H7 (cell line): ENCODE results near the gene DHX30. TPM values are rescaled to one million over a fixed set of nuclear protein-coding genes. Genes with fewer than 3 reads are reported as not detected.

Experiments
- DNase-seq: peaks from one replicate; pipeline ENCODE4 v3.0.0; 2012
- H3K27me3 ChIP-seq: 2 replicates; pipeline ENCODE4 v1.6.0; 2011; ENCODE audit warnings: mild to moderate bottlenecking, low read length; ENCODE audit not compliant: control insufficient read depth, insufficient read depth
- H3K36me3 ChIP-seq: replicated peaks from 2 replicates; pipeline ENCODE4 v1.5.1; 2011; ENCODE audit warnings: low read length; ENCODE audit not compliant: control insufficient read depth, insufficient read depth
- H3K4me3 ChIP-seq: 2 replicates; pipeline ENCODE4 v1.5.1; 2011; ENCODE audit warnings: low read depth, mild to moderate bottlenecking, control low read depth, low read length, moderate library complexity; ENCODE audit not compliant: insufficient read depth
- total RNA-seq: library from RNA; depleted of rRNA; stranded (reverse); fragments of >200 nt; shearing (Covaris generic); gene quantifications from 2 replicates; pipeline ENCODE4 v1.2.3, GENCODE V29; 2014

DHX30 gene
- total RNA-seq, 1 experiment from 2014 or later: 134 TPM

GRCh38 chr3:47855461-47856383 lies 52.8 kb downstream of the DHX30 start:
- no peak for DNase-seq
- H3K36me3 ChIP-seq: peaks cover 30% of the 10 kb centered on the region
- no peak overlapping the region for H3K4me3 ChIP-seq
- H3K27me3 ChIP-seq: no peaks in the 10 kb centered on the region

- H3K36me3 ChIP-seq: peaks cover 27% of the 10 kb centered on the region
- no peak overlapping the region for H3K4me3 ChIP-seq
- no peaks in the 10 kb centered on the region for H3K27me3 ChIP-seq
- DNase-seq: no peak
Measured at GRCh38 chr3:47856669-47857068, 53.7 kb downstream of the DHX30 start.

GRCh38 chr3:47857151-47857550 lies 54.2 kb downstream of the DHX30 start:
- Histone ChIP-seq H3K4me3 (no peak overlapping the region), H3K36me3 (peaks cover 25% of the 10 kb centered on the region), H3K27me3 (no peaks in the 10 kb centered on the region)
- DNase-seq: no peak

DNA sequence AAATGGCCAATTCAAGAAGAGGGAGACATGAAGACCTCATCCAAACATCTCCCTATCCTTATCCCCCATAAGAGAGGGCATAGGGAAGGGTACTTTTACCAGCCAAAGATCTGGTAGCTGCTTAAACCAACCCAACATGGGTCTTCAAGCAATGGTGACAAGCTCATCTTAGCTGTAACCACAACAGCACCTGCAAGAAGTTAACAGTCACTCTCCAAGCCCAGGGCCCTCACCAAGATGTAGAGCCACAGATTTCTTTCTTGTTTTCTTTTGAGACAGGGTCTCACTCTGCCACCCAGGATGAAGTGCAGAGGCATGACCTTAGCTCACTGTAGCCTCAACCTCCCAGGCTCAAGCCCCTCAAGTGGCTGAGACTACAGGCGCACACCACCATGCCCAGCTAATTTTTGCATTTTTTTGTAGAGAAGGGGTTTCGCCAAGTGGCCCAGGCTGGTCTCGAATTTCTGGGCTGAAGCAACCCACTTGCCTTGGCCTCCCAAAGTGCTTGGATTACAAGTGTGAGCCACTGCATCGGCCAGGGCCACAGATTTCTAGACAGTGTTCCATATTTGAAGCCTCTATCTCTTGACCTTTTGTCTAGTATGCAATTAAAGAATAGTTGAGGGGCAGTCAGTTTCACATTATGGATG lies 57.1 kb downstream of the DHX30 start:
- H3K4me3 ChIP-seq: no peak overlapping the region
- H3K36me3 ChIP-seq: peaks cover 27% of the 10 kb centered on the region

DNA sequence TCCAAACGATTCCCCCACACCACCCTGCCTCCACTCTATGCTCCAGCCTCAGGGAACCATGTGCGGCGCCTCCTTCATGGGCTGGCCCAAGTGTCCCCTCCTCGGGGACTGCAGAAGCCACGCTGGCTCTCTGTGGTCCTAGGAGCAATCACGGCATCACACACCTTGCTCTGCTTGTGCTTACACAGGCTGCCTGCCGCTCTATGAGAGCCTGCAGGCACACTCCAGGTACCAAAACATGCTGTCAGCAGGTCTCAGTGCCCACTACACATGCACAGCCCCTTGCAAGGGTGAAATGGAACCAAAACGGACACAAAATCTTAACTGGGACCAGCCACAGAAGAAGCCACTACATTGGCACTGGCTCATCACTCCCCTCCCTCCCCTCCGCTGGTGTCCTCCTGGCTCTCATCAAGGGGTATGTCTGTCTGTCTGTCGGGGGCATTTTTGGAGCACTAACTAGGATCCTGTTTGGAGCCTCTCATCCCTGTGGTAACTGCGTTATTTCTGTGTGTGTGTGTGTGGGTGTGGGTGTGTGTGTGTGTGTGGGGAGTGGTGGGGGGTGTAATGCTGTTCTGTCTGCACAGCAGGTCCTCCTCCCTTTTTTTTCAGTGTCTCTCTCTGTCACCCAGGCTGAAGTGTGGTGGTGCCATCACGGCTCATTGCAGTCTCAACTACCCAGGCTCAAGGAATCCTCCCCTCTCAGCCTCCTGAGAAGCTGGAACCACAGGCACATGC lies 60.6 kb downstream of the DHX30 start:
- peaks cover 33% of the 10 kb centered on the region for H3K36me3 ChIP-seq
- H3K27me3 ChIP-seq: no peaks in the 10 kb centered on the region
- no peak for DNase-seq
- no peak overlapping the region for H3K4me3 ChIP-seq

More for the DNA sequence above, 57.1 kb downstream of the DHX30 start:
- H3K27me3 ChIP-seq: no peaks in the 10 kb centered on the region
- DNase-seq: no peak

DNA sequence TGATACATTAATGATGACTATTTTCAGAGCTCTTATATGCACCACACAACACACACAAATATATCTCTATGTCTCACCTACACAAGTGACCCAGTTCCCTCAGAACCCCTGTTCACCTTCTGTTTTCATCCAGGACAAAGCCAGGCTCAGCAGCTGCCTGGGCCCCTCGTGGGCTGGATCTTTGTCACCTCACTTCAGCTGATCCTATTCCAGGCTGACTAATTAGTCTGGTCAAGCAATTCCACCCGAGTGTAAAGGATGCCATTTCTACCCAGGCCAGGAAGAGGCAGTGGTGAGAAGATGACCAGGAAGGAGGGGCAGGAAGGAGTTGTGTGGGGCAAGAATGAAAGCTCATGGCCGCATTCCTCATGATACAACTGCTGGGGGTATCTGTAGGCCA lies 62.3 kb downstream of the DHX30 start:
- H3K27me3 ChIP-seq: no peaks in the 10 kb centered on the region
- H3K36me3 ChIP-seq: peaks cover 43% of the 10 kb centered on the region
- no peak overlapping the region for H3K4me3 ChIP-seq
- DNase-seq: peak; percentile 43

GRCh38 chr3:47867451-47868044 lies 64.6 kb downstream of the DHX30 start:
- Histone ChIP-seq H3K4me3 (no peak overlapping the region), H3K27me3 (no peaks in the 10 kb centered on the region), H3K36me3 (peaks cover 52% of the 10 kb centered on the region)
- DNase-seq: no peak

DNA sequence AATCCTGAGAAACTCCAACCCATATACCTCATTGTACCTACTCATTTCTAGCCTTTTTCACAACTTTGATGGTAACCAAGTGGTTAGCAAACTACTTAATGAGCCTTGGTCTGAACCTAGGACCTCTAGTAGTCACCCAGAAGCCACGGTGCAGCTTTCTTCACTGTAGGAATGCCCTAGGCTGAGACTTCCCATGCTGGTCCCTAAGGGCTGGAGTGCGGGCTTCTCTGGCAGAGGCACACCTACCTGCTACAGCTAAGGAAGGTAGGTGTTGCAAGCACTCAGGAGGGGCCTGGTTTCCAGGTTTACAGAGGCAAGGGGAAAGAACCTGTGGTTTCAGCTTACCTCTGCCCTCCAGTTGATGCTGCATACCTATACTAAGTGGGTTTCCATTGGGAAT lies 65.4 kb downstream of the DHX30 start:
- Histone ChIP-seq H3K27me3 (no peaks in the 10 kb centered on the region), H3K36me3 (peaks cover 54% of the 10 kb centered on the region), H3K4me3 (no peak overlapping the region)
- no peak for DNase-seq

DNA sequence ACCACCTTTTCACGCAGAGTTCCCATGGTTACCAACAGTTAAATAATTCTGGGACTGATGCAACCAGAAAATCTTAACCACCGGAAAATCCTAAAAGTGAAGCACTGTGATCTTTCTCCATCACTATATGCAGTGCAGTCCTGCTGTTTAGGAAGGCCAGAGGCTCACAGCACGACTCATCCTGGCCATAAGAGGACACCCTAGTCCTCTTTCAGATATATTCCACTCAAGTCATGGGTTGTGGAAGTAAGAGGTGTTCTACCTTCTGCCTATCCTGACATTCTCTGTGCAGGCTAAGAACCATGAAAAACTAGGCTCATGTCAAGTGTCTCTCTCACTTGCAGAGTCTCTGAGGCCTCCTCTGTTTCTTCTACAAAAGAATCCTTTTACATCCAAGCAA lies 67.2 kb downstream of the DHX30 start:
- H3K36me3 ChIP-seq: peaks cover 48% of the 10 kb centered on the region
- H3K27me3 ChIP-seq: no peaks in the 10 kb centered on the region
- no peak for DNase-seq

DNA sequence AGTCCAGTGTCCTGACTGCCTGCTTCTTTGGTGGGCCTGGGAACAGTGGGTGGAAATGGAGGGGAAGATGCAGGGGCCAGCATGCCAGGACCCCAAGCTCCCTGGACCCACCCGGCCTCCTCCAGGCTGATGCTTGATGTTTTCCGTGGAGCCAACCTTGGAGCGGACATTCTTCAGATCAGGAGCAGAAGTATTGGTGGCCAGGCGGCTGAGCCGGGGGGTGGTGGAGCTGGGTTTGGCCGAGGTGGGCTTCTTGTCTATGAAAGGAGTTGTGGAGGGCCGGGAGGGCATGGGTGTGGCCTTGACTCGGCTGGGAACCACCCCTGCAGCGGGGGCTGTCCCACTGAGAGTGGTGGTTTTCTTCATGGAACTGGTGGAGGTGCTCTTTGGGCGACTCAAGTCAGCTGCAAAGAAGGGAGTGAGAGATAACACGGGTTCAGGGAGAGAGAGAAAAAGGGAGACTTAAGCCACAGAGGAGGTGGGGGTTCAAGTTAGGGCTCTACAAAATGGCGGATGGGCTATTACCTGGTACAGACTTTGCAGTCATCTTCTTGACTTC lies 67.8 kb downstream of the DHX30 start:
- DNase-seq: no peak
- Histone ChIP-seq H3K4me3 (no peak overlapping the region), H3K27me3 (no peaks in the 10 kb centered on the region), H3K36me3 (peaks cover 52% of the 10 kb centered on the region)

More for the DNA sequence above, 67.2 kb downstream of the DHX30 start:
- H3K4me3 ChIP-seq: no peak overlapping the region

DNA sequence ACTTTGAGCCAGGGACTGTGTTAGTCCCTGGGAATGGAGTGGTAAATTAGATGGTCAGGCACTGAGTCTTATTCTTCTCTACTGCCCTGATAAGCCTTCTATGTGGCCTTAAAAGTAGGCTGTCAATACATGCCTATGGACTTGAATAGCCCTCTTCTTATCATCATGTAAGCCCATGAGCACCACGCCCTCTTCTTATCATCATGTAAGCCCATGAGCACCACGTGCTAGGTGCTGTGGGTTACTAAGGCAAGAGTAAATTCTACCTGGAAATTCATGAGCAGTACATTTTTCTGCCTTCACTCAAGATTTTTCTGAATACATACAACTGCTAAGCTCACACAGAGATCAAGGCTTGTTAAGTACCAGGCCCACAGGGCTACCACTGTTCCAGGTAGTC lies 68.5 kb downstream of the DHX30 start:
- Histone ChIP-seq H3K36me3 (peaks cover 52% of the 10 kb centered on the region), H3K27me3 (no peaks in the 10 kb centered on the region), H3K4me3 (no peak overlapping the region)
- no peak for DNase-seq

GRCh38 chr3:47872916-47873315 lies 70.0 kb downstream of the DHX30 start:
- no peak for DNase-seq
- Histone ChIP-seq H3K4me3 (no peak overlapping the region), H3K36me3 (peaks cover 40% of the 10 kb centered on the region), H3K27me3 (no peaks in the 10 kb centered on the region)

GRCh38 chr3:47874438-47874837 lies 71.5 kb downstream of the DHX30 start:
- H3K27me3 ChIP-seq: no peaks in the 10 kb centered on the region
- H3K36me3 ChIP-seq: peaks cover 27% of the 10 kb centered on the region
- H3K4me3 ChIP-seq: no peak overlapping the region
- no peak for DNase-seq

GRCh38 chr3:47874913-47875312 lies 72.0 kb downstream of the DHX30 start:
- DNase-seq: no peak
- peaks cover 22% of the 10 kb centered on the region for H3K36me3 ChIP-seq

More at GRCh38 chr3:47874913-47875312, 72.0 kb downstream of the DHX30 start:
- Histone ChIP-seq H3K4me3 (no peak overlapping the region), H3K27me3 (no peaks in the 10 kb centered on the region)
